ENCODE data around the gene P2RY8.

GRCh38 chrX:1558761-1559468 is 21.9 kb upstream of the P2RY8 start:
- no peak for TF ChIP-seq SP1 (IDR thresholded peaks at IDR 0.05)
- no peak for TF ChIP-seq NFRKB (IDR thresholded peaks at IDR 0.05)
- no peak for TF ChIP-seq BHLHE40 (IDR thresholded peaks at IDR 0.05; ENCODE audit: borderline replicate concordance)
- no peak for TF ChIP-seq ELF4 (IDR thresholded peaks at IDR 0.05)
- TF ChIP-seq FOXM1 (IDR thresholded peaks at IDR 0.05; ENCODE audit: borderline replicate concordance): no peak
- TF ChIP-seq FOXK2 (IDR thresholded peaks at IDR 0.05): no peak
- no peak for TF ChIP-seq FOXA1 (IDR thresholded peaks at IDR 0.05)
- TF ChIP-seq HDGF (IDR thresholded peaks at IDR 0.05; ENCODE audit: borderline replicate concordance): no peak
- no peak for TF ChIP-seq CTBP1 (IDR thresholded peaks at IDR 0.05; ENCODE audit: borderline replicate concordance)
